Mucosa of descending colon (tissue), 3 donors: ENCODE results near the gene LRP1B. TPM values are rescaled to one million over a fixed set of nuclear protein-coding genes. Genes with fewer than 3 reads are reported as not detected.

Source experiments
- ATAC-seq: fragments of 200-7000 bp; cut with Tn5 transposase; one replicate; pipeline ENCODE4 v1.9.1; 2020; ENCODE audit warnings: mild to moderate bottlenecking, moderate library complexity
- DNase-seq, 3 donors: peaks; one replicate each; pipeline ENCODE4 v3.0.0-alpha.2; 2020
- H3K36me3 ChIP-seq: fragments of 200-600 bp; one replicate; pipeline ENCODE4 v1.8.0; 2021; ENCODE audit warnings: low read depth, mild to moderate bottlenecking
- H3K4me1 ChIP-seq: fragments of 200-600 bp; one replicate; pipeline ENCODE4 v1.8.0; 2021; ENCODE audit warnings: low read depth, mild to moderate bottlenecking
- H3K4me3 ChIP-seq: fragments of 200-600 bp; one replicate; pipeline ENCODE4 v1.8.0; 2021; ENCODE audit warnings: mild to moderate bottlenecking
- H3K9me3 ChIP-seq: fragments of 200-600 bp; one replicate; pipeline ENCODE4 v1.8.0; 2021; ENCODE audit warnings: mild to moderate bottlenecking
- CTCF ChIP-seq: fragments of 200-600 bp; IDR thresholded peaks from one replicate; pipeline ENCODE4 v1.8.0; 2022; ENCODE audit warnings: antibody characterized with exemption, mild to moderate bottlenecking
- intact Hi-C, 2 donors: fragments of 100-400 bp; cut with DNase I in 1 of 2; cut with micrococcal nuclease in 1 of 2; formaldehyde crosslinking; loops; one replicate each; pipeline versions ENCODE4 v1.11.0 to v1.11.1; 2022; cut with DNase I, micrococcal nuclease
- total RNA-seq, 3 donors: library from RNA; stranded (reverse); fragmentation: NEBNext Ultra II Directional in 2 of 3; extraction: Animal tissue kit (Norgen Biotek cat#: 25700) in 2 of 3; gene quantifications; one replicate each; pipeline versions ENCODE4 v1.2.1 to v1.2.4, GENCODE V29; 2021 to 2023
- donor health status: DM: no; HTN: no; CAD: no; lungs with moderate emphysema.
- donor health status: DM: no; HTN: no; CAD: no.
- donor health status: DM: no; HTN: yes; CAD: no.

LRP1B gene
- total RNA-seq, 3 donors from 2014 or later = 0.12 to 1.6 (median 0.20) TPM

- Histone ChIP-seq H3K4me1 (no peaks in the 10 kb centered on the region), H3K36me3 (no peaks in the 10 kb centered on the region), H3K9me3 (no peaks in the 10 kb centered on the region), H3K4me3 (no peak overlapping the region)
- no peak for TF ChIP-seq CTCF
- DNase-seq = no peak
- ATAC-seq = no peak
- intact Hi-C loops = no loop called here
Observed at GRCh38 chr2:141899740-141900139, 231.1 kb downstream of the LRP1B start.

- no peaks in the 10 kb centered on the region for H3K9me3 ChIP-seq
- TF ChIP-seq CTCF = no peak
- H3K4me1 ChIP-seq = no peaks in the 10 kb centered on the region
- no peaks in the 10 kb centered on the region for H3K36me3 ChIP-seq
- ATAC-seq (no peak), DNase-seq (no peak)
- intact Hi-C loops = no loop called here
- H3K4me3 ChIP-seq = no peak overlapping the region
Observed at GRCh38 chr2:141889788-141890187, 241.0 kb downstream of the LRP1B start.

DNA sequence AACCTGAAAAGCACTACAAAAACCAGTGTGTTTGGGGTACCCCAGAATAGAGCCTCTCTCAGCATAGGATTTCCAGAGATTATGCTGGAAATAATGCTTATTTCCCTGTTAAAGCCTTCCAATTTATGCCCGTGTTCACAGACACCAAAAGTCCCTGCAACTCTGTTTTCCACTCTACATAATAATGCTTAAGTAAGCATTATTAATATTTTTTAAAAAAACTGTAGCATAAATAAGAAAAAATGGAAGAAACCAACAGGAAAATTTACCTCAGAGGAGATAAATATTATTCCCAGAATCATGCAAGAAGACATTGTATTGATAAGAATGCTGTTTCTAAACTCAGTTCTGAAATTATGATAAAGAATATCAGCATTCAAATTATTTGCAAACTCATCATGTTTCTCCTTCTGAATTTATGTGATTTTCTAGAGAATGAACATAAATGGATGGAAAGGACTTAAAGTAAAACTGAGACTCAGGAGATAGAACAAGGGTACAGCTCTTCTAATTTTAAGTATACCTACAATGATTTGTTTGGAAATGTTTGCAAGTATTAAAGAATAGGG lies 241.7 kb downstream of the LRP1B start:
- H3K9me3 ChIP-seq = no peaks in the 10 kb centered on the region
- DNase-seq (no peak), ATAC-seq (no peak)
- intact Hi-C loops = no loop called here
- no peak for TF ChIP-seq CTCF
- H3K4me1 ChIP-seq = no peaks in the 10 kb centered on the region
- no peak overlapping the region for H3K4me3 ChIP-seq
- H3K36me3 ChIP-seq = no peaks in the 10 kb centered on the region

- no peaks in the 10 kb centered on the region for H3K36me3 ChIP-seq
- intact Hi-C loops = no loop called here
- H3K9me3 ChIP-seq = no peaks in the 10 kb centered on the region
- DNase-seq (no peak), ATAC-seq (no peak)
- H3K4me1 ChIP-seq = no peaks in the 10 kb centered on the region
- no peak overlapping the region for H3K4me3 ChIP-seq
- no peak for TF ChIP-seq CTCF
Observed at GRCh38 chr2:141887363-141887762, 243.5 kb downstream of the LRP1B start.

GRCh38 chr2:141878016-141878415 lies 252.8 kb downstream of the LRP1B start:
- intact Hi-C loops = no loop called here
- DNase-seq (no peak), ATAC-seq (no peak)
- Histone ChIP-seq H3K36me3 (no peaks in the 10 kb centered on the region), H3K4me1 (no peaks in the 10 kb centered on the region), H3K4me3 (no peak overlapping the region), H3K9me3 (no peaks in the 10 kb centered on the region)
- no peak for TF ChIP-seq CTCF
